ENCODE results near the gene ADAMTS6. TPM values are rescaled to one million over a fixed set of nuclear protein-coding genes. Genes with fewer than 3 reads are reported as not detected.

The ADAMTS6 gene
- total RNA-seq, 1 donor from 2014 or later = 1.4 TPM

DNA sequence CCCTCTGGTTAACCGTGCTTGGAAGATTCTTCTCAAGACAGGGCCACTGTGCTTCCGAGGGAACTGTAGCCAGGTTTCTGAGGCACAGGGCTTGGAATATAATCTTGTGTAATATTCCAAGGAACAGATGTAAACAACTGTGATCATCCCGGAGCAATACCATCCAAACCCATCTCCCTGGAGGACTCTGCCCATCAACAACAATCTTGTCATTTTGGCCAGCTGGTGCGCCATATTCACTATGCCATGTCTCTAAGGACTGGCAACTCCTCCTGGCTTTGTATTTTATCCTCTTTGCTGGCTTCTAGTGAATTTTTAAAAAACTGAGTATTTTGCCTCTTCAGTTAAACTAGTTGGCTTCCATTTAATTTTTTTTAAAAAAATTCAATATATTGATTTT is 349.3 kb downstream of the ADAMTS6 start:
- no peak for DNase-seq
- ATAC-seq = no peak
- intact Hi-C loops (cut with micrococcal nuclease) = no loop called here

DNA sequence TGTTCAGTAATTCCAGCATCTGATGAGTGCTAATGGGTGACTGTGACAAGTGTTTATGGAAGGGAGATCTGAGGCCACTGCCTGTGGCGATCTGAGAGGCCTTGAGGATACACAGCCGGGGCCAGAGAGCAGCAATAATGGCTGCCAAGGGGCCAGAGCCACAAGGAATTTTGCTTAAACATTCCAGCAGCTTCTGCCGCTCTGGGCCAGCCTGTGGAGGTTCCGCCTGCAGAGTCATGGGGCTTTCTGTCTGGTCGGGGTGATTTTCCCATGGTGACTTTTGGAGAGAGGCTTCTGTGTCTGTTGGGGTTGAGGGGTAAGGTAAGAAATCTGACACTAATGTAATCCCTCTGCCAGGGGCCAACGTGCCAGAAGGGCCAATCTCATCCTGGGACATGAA is 353.5 kb downstream of the ADAMTS6 start:
- no peak for ATAC-seq
- no peak for DNase-seq
- intact Hi-C loops (cut with micrococcal nuclease) = no loop called here

GRCh38 chr5:65127161-65127901 is 354.4 kb downstream of the ADAMTS6 start:
- DNase-seq (no peak), ATAC-seq (no peak)
- intact Hi-C loops (cut with micrococcal nuclease) = no loop called here

- intact Hi-C loops (cut with micrococcal nuclease) = no loop called here
- ATAC-seq = peak; percentile 43
- no peak for DNase-seq
Measured at GRCh38 chr5:65126542-65127069, 355.1 kb downstream of the ADAMTS6 start.

DNA sequence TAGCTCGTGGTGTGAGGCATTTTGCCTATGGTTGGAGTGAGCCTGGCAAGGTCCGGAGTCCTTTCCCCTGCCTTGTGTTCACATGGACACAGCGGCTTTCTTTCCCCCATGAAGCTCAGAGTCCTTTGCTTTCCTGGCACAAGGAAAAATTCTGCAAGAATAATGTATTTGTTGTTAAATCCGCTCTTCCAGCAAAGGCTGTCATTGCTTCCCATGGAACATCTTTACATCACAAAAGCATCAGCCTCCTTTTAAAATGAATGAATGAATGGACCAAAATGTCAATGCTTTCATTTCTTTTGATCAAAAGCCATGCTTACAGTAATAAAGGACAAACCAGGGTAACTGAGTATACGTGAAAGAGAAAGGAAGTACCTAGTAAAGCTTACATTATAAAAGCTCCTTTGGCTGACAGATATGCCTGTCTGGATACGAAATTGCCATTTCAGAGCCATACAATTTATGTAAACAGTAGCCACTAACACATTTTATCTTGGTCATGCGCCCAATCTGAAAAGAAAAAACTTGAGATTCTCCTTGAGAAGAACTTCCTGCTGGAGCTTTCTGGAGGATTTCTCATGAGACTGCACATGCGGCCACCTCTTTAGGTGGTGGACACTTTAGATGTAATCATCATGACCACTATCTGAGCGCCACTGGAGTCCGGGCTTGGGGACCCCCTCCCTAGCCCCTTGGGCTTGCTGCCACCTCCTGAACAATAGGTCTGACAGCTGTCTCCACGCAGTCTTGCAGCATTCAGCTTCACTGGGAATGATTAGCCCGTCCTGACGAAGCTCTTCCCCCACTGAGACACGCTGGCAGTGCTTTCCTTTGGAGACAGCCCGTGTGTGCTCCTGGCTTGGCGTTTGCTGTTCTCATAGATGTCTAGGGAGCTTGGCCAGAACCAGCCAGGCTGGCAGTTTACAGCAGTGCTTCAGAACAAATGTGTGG is 355.9 kb downstream of the ADAMTS6 start:
- DNase-seq (peak; percentile 39), ATAC-seq (peak; percentile 84)
- intact Hi-C loops (cut with micrococcal nuclease) = no loop called here

GRCh38 chr5:65121880-65122436 is 359.8 kb downstream of the ADAMTS6 start:
- DNase-seq (no peak), ATAC-seq (no peak)
- intact Hi-C loops (cut with micrococcal nuclease) = no loop called here

DNA sequence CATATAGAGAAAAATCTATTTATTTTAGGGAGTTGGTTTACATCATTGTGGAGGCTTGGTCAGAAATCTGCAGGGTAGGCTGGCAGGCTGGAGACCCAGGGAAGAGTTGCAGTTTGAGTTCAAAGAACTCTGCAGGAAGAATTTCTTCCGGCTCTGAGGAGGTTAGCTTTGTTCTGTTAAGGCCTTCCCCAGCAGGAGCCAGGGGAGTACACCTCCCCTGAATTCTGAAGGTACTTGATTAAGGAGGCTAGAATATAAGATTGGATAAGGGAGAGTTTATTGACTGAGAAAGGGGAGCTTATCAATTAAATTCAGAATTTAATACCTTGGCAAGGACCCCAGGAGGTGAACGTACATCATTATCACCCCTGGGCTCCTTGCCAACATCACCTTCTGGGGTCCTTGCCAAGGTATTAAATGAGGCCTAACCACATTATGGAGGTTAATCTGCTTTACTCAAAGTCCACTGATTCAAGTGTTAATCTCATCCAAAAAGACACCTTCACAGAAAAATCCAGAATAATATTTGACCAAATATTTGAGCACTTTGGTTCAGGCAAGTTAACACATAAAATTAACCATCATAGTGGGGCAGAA is 361.3 kb downstream of the ADAMTS6 start:
- DNase-seq = no peak
- no peak for ATAC-seq

GRCh38 chr5:65117525-65117924 is 364.2 kb downstream of the ADAMTS6 start:
- no peak for DNase-seq

More for the DNA sequence above, 361.3 kb downstream of the ADAMTS6 start:
- intact Hi-C loops (cut with micrococcal nuclease) = no loop called here

GRCh38 chr5:65113771-65114170 is 367.9 kb downstream of the ADAMTS6 start:
- no peak for DNase-seq
- intact Hi-C loops (cut with micrococcal nuclease) = no loop called here
- ATAC-seq = no peak

More at GRCh38 chr5:65117525-65117924, 364.2 kb downstream of the ADAMTS6 start:
- intact Hi-C loops (cut with micrococcal nuclease) = no loop called here
- ATAC-seq = no peak

DNA sequence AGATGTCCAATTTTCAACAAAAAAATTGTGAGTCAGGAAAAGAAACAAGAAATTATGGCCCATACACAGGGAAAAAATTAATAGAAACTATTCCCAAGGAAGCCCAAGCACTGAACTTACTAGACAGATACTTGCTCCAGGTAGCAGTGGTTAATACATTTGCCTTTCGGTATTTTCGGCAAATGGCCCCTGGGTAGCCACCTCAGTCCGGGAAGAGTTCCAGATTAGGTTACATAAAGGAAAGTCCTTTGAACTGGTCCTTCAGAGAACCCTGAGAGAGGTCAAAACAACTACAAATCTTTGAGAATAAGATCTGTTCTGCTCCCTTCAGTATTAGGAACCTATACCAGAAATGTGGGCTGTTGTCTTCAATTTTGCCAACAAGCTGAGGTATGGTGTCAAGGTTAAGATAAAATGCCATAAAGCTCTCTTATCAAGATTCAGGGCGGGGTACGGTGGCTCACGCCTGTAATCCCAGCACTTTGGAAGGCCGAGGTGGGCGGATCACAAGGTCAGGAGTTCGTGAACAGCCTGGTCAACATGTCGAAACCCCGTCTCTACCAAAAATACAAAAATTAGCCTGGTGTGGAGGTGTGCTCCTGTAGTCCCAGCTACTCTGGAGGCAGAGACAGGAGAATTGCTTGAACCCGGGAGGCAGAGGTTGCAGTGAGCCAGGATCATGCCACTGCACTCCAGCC is 369.6 kb downstream of the ADAMTS6 start:
- intact Hi-C loops (cut with micrococcal nuclease) = no loop called here
- ATAC-seq (no peak), DNase-seq (no peak)

GRCh38 chr5:65108786-65109743 is 372.7 kb downstream of the ADAMTS6 start:
- ATAC-seq (no peak), DNase-seq (no peak)
- intact Hi-C loops (cut with micrococcal nuclease) = no loop called here

- no peak for ATAC-seq
- intact Hi-C loops (cut with micrococcal nuclease) = no loop called here
- no peak for DNase-seq
Measured at GRCh38 chr5:65105301-65105700, 376.4 kb downstream of the ADAMTS6 start.

GRCh38 chr5:65104831-65105230 is 376.9 kb downstream of the ADAMTS6 start:
- intact Hi-C loops (cut with micrococcal nuclease) = loop anchor here (5.0 kb wide), 2 partner anchors 148 to 377 kb away; partner anchors contain the start of gene ADAMTS6
- no peak for ATAC-seq
- DNase-seq = no peak

GRCh38 chr5:65103756-65104440 is 377.8 kb downstream of the ADAMTS6 start:
- DNase-seq = no peak
- intact Hi-C loops (cut with micrococcal nuclease) = loop anchor here (5.0 kb wide), 2 partner anchors 147 to 378 kb away; partner anchors contain the start of gene ADAMTS6
- ATAC-seq = no peak

DNA sequence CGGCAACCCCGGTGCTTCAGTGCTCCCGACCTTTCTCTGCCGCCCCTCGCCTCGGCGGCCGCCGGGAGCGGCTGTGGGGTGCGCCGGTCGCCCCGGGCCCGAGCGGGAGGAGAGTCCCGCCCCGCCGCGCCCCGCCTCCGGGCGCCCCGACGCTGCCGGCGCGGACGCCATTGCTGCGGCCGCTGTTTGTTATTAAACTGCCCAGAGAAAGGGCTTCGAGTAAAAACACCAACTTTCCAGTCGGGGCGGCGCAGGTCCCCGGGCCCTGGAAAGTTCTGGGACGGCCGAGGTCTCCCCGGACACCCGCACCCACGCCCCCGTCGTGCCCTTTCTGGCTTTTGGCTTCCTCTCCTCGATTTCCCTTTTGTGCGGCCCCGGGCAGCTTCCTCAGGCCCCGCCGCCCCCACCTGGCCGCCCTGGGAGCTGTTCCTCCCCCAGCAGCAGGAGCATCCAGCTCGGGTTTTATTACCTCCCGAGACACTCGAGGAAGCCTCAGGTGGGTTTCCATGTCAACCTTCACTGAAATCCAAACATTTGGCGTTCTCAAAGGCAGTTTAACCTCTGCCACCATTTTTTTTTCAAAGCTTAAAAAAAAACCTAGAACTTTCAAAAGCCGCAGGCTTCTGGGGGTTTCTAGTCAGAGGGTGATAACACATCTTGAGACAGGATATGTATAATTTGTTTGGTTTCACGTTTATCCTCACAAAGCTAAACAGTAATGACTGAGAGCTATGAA is 378.6 kb downstream of the ADAMTS6 start:
- DNase-seq (peak; percentile 81), ATAC-seq (peak; percentile 94)
- intact Hi-C loops (cut with micrococcal nuclease) = loop anchor here (5.0 kb wide), 2 partner anchors 146 to 379 kb away; partner anchors contain the start of gene ADAMTS6

DNA sequence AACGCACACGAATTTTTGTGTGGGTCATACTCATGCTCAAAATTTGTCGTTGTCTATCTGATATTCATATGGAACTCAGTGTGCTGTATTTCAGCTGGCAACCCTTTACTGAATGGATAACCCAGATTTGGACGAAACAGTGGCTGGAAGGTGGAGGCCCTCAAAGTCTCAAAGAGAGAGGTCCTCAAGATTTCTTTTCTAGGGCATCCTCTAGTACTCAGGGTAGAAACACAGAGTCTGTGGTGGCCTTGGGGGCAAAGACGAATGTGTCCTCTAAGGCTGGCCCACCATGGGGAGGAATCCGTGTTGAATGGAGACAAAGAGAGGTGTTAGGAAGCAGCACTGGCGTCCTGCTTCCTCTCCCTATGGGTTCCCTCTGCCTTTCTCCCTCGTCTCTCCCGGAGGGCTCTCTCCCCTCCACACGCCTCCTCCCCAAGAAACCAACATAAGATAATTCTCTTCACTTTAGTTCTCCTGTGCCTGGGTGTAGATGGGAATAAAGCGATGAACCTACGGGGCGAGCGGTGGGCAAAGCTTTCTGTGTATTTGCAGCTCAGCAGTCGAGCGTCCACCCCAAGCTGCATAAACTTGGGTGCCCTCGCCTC is 379.2 kb downstream of the ADAMTS6 start:
- intact Hi-C loops (cut with micrococcal nuclease) = loop anchor here (5.0 kb wide), 2 partner anchors 145 to 380 kb away; partner anchors contain the start of gene ADAMTS6
- DNase-seq = no peak

More for the DNA sequence above, 379.2 kb downstream of the ADAMTS6 start:
- peak; percentile 26 for ATAC-seq
